GM19467 (cell line): Measurements from ENCODE around the gene UHRF1.
"Not testable (repeated sequence)": the region's sequence is repeated elsewhere in the genome, so short reads cannot be mapped to it uniquely, and the experiment has no call there.

Experiments
- ATAC-seq: cut with Tn5 transposase; IDR thresholded peaks from one replicate; pipeline ENCODE4 v1.9.1; 2021; ENCODE audit warnings: mild to moderate bottlenecking, moderate library complexity; ENCODE audit not compliant: unreplicated experiment

UHRF1 gene

DNA sequence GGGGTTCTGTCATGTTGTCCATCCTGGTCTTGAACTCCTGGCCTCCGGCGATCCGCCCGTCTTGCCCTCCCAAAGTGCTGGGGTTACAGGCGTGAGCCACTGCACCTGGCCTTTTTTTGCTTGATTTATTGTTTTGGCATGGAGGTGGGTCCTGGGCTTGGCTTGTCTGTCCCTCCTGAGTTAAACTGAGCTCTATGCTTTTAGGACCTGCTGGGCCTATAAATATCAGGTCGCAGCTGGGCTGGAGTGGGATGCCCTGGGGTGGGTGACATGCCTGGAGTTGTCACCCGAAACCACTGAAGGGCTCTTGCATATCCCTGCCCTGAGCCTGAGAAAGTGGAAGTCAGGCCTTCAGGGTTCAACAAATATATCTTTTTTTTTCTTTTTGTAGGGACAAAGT, 12.2 kb upstream of the UHRF1 start:
- no peak for ATAC-seq

DNA sequence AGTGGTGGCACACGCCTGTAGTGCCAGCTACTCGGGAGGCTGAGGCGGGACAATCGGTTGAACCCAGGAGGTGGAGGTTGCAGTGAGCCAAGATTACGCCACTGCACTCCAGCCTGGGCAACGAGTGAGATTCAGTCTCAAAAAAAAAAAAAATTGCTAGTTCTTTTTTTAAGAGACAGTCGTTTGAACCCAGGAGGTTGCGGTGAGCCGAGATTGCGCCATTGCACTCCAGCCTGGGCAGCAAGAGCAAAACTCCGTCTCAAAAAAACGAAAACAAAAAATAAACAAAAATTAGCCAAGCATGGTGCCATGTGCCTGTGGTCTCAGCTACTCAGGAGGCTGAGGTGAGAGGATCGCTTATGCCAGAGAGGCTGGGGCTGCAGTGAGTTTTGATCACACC, 8.4 kb upstream of the UHRF1 start:
- ATAC-seq, result not testable (repeated sequence)

DNA sequence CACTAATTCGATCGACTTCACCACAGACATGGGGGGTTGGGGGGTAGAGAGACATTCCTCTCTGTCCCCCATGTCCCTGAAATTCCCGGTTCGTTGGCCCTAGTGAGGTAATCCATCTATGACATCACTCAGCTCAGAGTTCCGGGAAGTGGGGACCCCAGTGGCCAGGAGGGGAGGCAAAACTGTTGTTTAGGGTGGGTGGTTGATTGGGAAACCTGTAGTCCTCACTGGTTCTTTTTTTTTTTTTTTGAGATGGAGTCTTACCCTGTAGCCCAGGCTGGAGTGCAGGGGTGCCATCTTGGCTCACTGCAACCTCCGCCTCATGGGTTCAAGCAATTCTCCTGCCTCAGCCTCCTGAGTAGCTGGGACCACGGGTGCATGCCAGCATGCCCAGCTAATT, 6.5 kb upstream of the UHRF1 start, which contains the start of gene ARRDC5:
Gene ARRDC5, minus strand, starts transcription at position 101 of the 400 bp plus-strand sequence. Its CDS starts 71 bp downstream, at position 30.
- no peak for ATAC-seq

DNA sequence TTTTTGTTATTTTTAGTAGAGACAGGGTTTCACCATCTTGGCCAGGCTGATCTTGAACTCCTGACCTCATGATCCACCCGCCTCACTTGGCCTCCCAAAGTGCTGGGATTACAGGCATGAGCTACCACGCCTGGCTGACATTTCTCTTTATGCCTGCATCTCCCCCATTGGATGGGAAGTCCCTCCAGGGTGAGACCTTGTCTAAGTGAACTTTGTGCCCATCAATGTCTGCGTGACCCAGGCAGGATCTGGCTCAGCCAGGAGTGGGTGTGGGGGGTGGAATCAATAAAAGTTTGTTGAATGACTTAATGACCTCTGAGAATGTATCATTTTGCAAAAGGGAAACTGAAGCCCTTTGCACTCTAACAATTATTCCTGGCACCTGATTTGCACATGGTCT, 4.8 kb upstream of the UHRF1 start:
- ATAC-seq, result no peak

DNA sequence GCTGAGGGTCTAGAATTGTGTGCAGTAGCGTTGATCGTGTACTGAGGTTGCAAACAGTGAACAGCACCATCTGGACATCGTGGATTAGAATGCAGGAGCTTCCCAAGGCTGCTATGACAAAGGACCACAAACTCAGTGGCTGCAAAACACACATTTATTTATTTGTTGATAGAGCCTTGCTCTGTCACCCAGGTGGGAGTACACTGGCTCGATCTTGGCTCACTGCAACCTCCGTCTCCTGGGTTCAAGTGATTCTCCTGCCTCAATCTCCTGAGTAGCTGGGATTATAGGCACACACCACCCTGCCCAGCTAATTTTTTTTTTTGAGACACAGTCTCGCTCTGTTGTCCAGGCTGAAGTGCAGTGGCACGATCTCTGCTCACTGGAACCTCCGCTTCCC, 2.3 kb upstream of the UHRF1 start:
- ATAC-seq, result no peak

DNA sequence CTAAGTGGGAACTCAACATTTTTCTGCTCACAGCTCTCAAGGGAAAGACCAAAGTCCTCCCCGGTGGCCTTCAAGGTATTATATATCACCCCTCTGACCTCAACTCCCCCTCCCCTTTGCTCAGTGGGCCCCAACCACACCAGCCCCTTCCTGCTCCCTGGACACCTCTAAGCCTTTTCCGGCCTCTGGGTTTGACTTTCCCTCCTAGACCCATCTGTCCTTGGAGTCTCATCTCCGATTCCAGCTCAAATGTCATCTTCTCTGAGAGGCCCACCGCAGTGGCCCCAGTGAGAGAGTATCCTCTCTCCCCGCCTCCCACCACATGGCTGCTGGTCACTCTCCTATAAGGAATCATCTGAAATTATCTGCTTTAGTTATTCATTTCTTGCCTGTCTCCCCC, 941 bp upstream of the UHRF1 start:
- no peak for ATAC-seq

DNA sequence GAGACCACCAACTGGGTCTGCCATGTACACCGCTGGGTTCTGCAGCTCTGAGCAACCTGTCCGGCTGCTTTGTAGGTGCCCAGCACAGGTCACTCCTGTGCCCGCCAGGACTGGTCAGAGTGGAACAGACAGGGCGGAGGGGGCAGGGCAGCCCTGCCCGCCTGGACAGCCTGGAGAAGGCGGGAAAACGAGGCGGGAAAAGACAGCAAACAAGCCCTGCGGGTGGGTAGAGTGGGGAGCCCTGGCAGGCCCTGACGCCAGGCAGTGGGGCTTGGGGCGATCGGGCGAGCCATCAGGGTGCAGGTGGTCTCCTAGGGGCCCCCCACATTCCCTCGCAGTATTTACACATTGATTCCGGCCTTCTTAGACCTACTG, 533 bp upstream of the UHRF1 start:
- no peak for ATAC-seq

DNA sequence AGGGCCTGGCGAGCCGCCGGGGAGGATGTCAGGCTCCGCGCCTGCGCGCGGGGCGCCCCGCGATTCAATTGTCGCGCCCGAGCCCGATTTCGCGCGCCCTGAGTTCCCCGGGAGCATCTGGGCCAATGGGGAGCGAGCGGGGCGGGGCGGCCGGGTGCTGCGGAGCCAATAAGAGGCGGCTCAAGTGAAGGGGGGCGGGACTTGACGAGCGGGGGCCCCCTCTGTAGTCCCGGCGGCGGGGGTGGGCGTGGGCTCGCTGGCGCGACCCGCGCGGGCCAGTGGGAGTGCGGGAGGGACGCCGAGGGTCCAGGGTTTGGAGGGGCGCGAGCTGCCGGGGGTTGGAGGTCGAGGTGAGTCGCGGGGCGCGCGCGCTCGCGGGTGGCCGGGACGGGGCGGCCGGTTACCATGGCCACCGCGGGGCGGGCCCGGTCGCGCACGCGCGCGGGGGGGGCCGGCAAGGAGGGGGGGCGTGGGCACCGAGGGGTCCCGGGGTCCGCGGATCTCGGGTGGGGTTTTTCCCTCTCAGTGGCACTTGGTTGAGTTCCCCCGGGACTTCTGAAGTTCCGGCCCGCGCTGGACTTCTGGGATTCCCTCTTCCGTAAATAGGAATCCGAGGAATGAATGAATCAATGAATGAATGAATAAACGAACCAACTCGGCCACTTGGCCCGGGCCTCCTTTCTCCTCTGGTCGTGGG, 744 bp downstream of the UHRF1 start:
- ATAC-seq, result peak; percentile 65

DNA sequence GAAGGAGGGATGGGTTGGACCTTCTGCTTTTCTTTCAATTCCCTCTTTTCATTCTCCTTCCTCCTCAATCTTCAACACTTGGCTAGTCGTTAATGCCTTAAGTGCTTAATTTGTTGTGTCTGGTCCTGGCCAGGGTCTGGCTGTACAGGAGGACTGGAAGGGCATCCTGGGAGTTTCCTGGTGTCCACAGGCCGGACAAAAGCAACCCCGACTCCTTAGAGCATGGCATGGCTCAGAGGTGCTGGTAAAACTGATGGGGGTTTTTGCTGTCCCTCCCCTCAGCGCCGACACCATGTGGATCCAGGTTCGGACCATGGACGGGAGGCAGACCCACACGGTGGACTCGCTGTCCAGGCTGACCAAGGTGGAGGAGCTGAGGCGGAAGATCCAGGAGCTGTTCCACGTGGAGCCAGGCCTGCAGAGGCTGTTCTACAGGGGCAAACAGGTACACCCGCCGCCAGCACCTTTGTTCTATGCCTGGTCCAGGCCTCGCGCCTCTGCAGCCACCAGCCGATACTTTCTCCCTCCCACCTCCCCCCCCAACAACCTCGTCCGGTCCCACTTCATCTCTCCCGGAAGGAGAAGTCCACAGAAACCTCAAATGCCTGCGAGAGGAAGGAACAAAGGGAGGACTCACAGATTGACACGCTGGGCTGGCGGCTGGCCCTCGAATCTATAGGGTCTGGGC, 1.4 kb downstream of the UHRF1 start:
- ATAC-seq, result no peak

DNA sequence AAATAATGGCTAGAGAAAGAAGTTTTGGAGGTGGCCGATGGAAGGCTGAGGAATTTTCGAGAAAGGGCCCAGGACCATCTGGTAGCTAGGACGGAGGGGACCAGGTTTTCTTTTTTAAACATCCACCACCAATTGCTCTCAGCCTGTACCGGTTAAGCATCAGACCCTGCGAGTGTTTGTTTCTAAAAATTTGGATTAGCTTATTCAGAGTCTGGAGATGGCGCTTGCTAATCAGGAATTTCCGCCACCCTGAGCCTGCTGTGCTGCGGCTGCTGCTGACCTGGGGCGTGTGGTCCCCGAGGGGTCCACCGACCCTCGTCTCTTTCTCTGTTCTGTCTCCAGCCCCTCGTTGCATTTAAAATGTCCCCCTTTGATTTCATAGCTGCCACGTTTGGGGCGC, 2.0 kb downstream of the UHRF1 start:
- ATAC-seq, result no peak

DNA sequence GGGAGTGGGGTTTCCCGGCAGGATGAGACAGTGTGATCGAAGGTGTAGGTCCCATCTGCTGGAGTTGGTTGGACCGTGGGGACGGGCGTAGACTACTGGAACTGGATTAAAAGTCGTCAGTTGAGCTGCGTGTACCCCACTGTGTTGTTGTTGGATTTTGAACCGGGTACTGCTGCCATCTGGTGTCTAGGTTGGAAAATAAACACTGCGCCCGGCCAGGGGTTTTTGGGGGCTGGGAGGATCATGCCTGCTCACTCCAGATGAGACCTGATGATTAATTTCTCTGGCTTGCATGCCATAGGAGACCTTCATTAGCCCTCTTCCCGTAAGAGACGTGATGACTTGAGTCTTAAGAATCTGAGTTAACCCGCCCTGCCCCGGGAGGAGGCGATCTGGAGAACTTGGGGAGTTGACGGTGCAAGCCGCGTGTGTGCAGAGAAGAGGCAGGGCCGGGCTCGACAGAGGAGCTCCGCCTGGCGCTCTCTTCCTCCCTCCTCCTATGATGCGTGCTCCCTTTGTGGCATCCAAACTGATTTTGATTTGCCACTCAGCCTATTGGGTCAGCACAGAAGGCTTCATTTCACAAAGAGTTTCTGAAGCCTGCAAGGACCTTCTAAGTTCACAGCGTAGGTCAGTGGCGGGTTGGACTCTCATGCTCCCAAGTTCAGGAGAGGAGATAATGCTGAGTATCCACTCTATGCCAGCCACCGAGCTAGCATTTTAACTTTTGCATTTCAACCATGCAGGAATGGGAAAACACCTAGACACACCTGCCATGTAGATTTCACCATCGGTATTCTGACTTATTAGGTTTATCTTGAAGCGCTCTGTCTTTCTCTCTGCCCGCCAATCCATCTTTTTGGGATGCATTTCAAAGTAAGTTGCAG, 2.7 kb downstream of the UHRF1 start:
- ATAC-seq, result no peak

DNA sequence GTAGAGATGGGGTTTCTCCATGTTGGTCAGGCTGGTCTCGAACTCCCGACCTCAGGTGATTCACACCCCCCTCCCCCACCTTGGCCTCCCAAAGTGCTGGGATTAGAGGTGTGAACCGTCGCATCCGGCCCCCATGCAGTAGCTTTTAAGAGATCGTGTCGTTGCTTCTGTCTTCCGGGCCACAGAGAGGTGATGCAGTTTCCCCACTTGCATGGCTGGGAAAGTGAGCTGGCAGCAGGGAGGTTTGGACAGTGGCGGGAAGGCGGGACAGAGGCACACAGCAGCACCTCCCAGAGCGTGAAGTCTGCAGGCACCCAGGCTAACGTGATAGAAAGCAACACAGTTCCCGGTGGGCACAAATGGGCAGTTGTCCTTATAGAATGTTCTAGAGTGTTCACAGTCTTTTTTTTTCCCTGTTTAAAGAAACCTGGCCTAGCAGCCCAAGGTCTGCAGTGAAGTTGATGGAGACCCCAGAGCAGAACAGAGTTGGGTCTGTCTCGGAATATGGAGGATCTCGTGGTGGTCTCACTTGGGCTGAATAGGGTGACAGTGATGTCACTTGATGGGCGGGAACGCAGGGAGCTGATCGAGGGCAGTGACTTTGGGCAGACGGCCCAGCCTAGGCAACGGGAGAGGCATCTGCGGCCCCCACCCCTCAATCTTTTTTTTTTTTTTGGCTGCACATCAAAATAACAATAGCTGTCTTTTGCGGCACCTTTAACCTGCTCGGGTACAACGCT, 4.9 kb downstream of the UHRF1 start:
- no peak for ATAC-seq

DNA sequence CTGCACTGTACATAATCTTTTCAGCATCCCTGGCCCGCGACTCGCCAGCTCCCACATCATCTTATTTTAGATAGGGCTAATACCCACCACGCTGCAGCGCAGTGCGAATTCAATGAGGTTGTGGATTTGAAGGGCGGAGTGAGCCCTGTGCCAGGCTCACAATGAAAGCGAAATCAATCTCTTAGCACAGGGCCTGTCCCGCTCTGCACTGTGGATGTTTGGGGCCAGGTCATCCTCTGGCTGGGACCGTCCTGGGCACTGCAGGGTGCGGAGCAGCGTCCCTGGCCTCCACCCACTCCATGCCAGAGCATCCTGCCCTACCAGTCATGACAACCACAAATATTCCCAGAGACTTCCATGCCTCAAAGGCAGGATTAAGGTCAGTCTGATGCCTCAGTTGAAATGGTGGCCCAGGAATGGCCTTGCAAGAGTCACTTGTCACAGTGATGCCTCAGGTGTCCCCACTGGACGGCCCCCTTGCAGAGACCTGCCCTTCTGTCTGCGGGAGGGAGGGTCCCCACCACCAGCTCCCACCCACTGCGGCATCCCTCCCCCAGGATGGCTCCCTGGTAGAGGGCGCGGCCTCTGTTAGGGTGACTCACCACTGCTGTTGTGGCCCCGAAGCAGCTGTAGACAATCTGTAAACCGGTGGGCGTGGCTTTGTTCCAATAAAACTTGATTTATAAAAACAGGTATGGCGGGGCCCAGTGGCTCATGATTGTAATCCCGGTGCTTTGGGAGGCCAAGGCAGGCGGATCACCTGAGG, 5.6 kb downstream of the UHRF1 start:
- ATAC-seq, result no peak

DNA sequence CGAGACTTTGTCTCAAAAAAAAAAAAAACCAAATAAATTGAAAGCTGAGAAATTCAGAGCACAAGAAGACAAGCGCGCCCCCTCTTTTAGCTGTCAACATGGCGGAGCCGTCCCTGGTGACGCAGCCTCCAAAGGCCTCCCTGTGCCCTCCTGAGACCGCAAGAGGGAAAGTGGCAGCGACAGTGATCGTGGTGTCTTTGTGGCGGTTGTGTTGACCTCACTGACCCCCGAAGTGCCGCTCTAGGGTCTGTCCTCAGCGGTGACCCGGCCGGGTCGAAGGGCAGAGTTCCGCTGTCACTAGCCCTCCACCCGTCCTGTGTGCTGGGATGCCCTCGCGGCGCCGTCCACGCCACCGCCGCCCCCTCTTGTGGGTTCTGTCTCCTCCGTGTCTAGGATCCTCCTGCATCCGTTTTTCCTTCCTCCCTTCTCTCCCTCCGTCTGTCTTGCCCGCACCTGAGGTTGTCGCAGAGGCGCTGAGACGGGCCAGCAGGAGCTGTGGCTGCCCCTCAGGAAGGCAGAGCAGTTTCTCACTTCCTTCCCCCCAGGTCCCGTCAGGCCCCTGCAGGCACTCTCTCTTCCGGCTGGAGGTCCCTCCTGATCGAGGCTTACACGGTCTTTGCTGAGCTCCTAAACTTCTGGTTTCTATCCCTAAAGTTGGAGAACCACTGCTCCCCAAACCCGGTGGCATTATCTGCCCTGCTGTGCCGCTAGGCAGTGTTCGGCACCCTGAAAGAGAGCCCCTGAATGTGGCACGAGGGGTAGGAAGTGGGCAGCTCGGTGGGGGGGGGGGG, 7.2 kb downstream of the UHRF1 start:
- no peak for ATAC-seq

DNA sequence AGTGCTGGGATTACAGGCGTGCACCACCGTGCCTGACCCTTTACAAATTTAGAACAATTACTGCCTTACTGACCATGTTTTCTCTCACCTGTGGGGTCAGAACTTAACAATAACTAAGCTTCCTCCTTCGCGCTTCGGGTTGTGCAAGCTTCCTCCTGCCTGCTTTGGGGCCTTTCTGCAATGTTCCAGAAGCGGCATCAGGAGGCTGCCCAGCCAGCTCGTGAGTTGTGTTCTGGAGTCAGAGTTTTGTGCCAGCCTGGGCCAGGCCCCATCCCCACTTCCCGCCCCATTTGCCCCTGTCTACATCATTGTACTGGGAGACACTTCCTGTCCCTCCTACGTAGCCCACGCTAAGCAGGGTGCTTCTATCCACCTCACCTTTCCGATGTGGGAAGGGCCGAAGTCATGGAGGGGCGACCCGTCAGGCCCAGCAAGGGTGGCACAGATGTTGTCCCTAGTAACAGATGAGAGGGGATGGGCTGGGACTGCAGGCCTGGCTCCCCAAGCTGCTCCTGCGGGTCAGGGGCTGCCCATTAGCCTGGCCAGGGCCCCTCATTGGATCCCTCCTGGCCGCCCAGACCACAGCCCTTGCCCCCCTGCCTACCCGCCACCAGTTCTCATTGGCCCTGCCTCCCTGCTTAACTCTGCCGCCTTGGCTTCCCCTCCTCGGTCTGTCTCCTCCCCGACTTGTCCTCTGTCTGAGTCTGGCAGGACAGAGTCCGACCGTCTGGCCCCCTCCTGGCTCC, 13.4 kb downstream of the UHRF1 start:
- ATAC-seq, result no peak

DNA sequence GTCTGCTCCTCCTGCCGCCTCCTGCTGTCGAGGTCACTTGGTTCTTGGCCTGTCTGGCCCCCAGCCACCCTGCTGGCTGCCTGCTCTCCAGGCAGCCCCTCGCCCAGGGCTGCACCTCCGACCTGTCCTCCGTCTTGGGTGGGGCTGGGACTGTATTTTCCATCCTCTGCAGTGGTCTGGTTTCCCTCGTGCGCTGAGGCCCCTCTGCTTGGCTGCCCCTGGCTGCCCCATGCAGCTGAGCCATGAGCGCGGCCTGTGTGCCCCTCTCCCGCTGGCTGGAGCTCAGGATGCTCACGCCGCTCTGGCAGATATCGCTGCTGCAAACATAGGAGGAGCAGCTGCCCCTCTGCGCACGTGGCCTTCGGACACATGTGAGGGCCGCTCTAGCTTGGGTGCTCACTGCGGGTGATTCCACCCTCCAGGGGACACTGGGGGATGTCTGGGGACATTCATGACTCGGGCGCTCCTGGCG, 14.0 kb downstream of the UHRF1 start:
- ATAC-seq, result no peak

DNA sequence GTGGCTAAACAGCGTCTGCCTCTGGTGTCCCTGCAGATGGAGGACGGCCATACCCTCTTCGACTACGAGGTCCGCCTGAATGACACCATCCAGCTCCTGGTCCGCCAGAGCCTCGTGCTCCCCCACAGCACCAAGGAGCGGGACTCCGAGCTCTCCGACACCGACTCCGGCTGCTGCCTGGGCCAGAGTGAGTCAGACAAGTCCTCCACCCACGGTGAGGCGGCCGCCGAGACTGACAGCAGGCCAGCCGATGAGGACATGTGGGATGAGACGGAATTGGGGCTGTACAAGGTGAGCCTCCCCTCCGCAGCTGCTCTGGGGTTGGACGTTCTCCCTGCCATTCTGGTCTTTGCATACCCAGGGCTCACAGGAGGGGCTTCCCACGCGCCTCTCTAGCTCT, 19.9 kb downstream of the UHRF1 start:
- ATAC-seq, result no peak

DNA sequence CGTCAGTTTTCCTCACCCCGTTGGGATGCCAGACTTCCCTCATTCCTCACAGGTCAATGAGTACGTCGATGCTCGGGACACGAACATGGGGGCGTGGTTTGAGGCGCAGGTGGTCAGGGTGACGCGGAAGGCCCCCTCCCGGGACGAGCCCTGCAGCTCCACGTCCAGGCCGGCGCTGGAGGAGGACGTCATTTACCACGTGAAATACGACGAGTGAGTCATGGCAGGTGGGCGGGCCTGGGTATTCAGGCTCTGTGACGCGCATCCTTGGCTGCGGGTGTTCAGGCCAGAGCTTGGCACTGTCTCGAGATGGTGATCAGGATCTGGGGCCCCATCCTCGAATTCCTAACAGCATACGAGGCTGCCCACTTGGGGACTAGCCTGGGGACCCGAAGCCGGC, 21.4 kb downstream of the UHRF1 start:
- no peak for ATAC-seq

DNA sequence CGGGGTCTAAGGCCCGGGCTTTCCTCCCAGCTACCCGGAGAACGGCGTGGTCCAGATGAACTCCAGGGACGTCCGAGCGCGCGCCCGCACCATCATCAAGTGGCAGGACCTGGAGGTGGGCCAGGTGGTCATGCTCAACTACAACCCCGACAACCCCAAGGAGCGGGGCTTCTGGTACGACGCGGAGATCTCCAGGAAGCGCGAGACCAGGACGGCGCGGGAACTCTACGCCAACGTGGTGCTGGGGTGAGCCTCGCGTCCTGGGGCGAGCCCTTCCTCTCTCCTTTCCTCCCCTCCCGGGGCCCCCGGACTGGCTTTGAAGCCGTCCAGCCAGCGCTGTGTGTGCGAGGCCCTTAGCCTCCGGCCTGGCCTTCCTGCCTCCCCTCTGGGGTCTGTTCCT, 23.4 kb downstream of the UHRF1 start:
- ATAC-seq, result no peak
